Gastrocnemius medialis (tissue), 4 donors: ENCODE data around the gene OR51B2.

ENCODE experiments used
- CTCF ChIP-seq, 5 experiments: fragments of 450-650 bp in 3 of 5; fragments of 200-600 bp in 2 of 5; sonication (generic) in 2 of 5; IDR thresholded peaks in 4 of 5; conservative IDR thresholded peaks in 1 of 5; 1 replicate in 4 of 5; 2 replicates in 1 of 5; pipeline ENCODE4 v1.5.1; 2016 to 2019; ENCODE audit warnings: antibody characterized with exemption in 5 of 5, mild to moderate bottlenecking in 3 of 5, moderate library complexity in 3 of 5
- POLR2A ChIP-seq, 2 donors: fragments of 450-650 bp; IDR thresholded peaks; one replicate each; pipeline ENCODE4 v1.6.1; 2017; ENCODE audit warnings: antibody characterized with exemption in 2 of 2, mild to moderate bottlenecking in 2 of 2, moderate library complexity in 2 of 2

DNA sequence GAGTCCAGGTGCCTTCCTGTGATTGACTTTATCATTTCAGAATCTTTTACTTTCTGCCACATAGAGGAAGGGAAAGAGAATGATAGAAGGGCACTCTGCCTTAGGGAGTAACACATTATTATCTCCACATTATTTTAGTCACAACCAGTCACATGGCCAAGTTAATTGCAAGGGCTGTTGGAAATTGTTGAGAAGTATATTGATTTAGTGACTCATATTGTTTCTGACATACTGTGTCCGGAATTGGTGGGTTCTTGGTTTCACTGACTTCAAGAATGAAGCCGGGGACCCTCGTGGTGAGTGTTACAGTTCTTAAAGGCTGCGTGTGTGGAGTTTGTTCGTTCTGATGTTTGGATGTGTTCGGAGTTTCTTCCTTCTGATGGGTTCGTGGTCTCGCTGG, 31.1 kb downstream of the OR51B2 start:
- TF ChIP-seq CTCF (IDR thresholded peaks at IDR 0.05 in 4 of 5, conservative IDR thresholded peaks at IDR 0.05 in 1 of 5) (no peak), POLR2A (IDR thresholded peaks at IDR 0.05) (no peak)
